A673 (cell line): ENCODE data around the gene SERINC5.

Experiments
- EZH2 ChIP-seq: fragments of 200-600 bp; sonication (generic); IDR thresholded peaks from 2 replicates; pipeline ENCODE4 v1.6.1; 2017; ENCODE audit warnings: borderline replicate concordance, low read depth, mild to moderate bottlenecking, mixed read lengths, antibody characterized with exemption, low read length; ENCODE audit not compliant: poor library complexity, severe bottlenecking
- TF ChIP-seq, protein P1 (sequence below): fragments of 300-800, 200-600 bp; sonication (generic); conservative IDR thresholded peaks from 2 replicates; pipeline ENCODE4 v1.5.1; 2017; ENCODE audit warnings: low read depth, mild to moderate bottlenecking, antibody characterized with exemption, low read length, moderate library complexity, mixed read lengths

- TF ChIP-seq, protein P1, sequence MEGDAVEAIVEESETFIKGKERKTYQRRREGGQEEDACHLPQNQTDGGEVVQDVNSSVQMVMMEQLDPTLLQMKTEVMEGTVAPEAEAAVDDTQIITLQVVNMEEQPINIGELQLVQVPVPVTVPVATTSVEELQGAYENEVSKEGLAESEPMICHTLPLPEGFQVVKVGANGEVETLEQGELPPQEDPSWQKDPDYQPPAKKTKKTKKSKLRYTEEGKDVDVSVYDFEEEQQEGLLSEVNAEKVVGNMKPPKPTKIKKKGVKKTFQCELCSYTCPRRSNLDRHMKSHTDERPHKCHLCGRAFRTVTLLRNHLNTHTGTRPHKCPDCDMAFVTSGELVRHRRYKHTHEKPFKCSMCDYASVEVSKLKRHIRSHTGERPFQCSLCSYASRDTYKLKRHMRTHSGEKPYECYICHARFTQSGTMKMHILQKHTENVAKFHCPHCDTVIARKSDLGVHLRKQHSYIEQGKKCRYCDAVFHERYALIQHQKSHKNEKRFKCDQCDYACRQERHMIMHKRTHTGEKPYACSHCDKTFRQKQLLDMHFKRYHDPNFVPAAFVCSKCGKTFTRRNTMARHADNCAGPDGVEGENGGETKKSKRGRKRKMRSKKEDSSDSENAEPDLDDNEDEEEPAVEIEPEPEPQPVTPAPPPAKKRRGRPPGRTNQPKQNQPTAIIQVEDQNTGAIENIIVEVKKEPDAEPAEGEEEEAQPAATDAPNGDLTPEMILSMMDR = no peak
- TF ChIP-seq EZH2 = no peak
Observed at GRCh38 chr5:80195837-80196400, 59.9 kb downstream of the SERINC5 start.
